Neural progenitor cell (in vitro differentiated cells): ENCODE results near the gene HIPK2.

Source experiments
- CTCF ChIP-seq: fragments of 200-600 bp; sonication (generic); IDR thresholded peaks from 2 replicates; pipeline ENCODE4 v1.5.1; 2017; ENCODE audit warnings: antibody characterized with exemption, mild to moderate bottlenecking
- EZH2 ChIP-seq: fragments of 200-600 bp; sonication (generic); IDR thresholded peaks from 2 replicates; pipeline ENCODE4 v1.6.1; 2017; ENCODE audit warnings: antibody characterized with exemption, mild to moderate bottlenecking, moderate library complexity

- TF ChIP-seq CTCF (peak; percentile 98), EZH2 (no peak)
Measured at GRCh38 chr7:139645572-139646523, 131.9 kb downstream of the HIPK2 start.
